Measurements from ENCODE around the gene DSN1. TPM values are rescaled to one million over a fixed set of nuclear protein-coding genes. Genes with fewer than 3 reads are reported as not detected.
"Not testable (repeated sequence)": the region's sequence is repeated elsewhere in the genome, so short reads cannot be mapped to it uniquely, and the experiment has no call there.

The DSN1 gene
- total RNA-seq, 1 donor from 2014 or later = 14.0 TPM

- DNase-seq = no peak
- no peak for ATAC-seq (ENCODE audit: low read depth)
- Mint-ChIP-seq H3K9me3 (no peaks in the 10 kb centered on the region), H3K4me1 (peaks cover 3% of the 10 kb centered on the region), H3K36me3 (ENCODE audit: low read depth) (peaks cover 79% of the 10 kb centered on the region), H3K27me3 (no peaks in the 10 kb centered on the region), H3K27ac (no peak overlapping the region), H3K4me3 (no peak overlapping the region)
- TF ChIP-seq, protein P1, sequence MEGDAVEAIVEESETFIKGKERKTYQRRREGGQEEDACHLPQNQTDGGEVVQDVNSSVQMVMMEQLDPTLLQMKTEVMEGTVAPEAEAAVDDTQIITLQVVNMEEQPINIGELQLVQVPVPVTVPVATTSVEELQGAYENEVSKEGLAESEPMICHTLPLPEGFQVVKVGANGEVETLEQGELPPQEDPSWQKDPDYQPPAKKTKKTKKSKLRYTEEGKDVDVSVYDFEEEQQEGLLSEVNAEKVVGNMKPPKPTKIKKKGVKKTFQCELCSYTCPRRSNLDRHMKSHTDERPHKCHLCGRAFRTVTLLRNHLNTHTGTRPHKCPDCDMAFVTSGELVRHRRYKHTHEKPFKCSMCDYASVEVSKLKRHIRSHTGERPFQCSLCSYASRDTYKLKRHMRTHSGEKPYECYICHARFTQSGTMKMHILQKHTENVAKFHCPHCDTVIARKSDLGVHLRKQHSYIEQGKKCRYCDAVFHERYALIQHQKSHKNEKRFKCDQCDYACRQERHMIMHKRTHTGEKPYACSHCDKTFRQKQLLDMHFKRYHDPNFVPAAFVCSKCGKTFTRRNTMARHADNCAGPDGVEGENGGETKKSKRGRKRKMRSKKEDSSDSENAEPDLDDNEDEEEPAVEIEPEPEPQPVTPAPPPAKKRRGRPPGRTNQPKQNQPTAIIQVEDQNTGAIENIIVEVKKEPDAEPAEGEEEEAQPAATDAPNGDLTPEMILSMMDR (IDR thresholded peaks at IDR 0.05) = no peak
- intact Hi-C loops (cut with micrococcal nuclease) = no loop called here
- ChIA-PET POLR2A (no interaction called here), CTCF (interaction anchor here (2.2 kb wide), 1 partner anchor 59 kb away, joined by 7 read pairs; a partner anchor contains a TSS)
Observed at GRCh38 chr20:36804425-36804824, 30.9 kb upstream of the DSN1 start.

GRCh38 chr20:36802326-36803222, 29.0 kb upstream of the DSN1 start:
- no peak for ATAC-seq (ENCODE audit: low read depth)
- H3K4me1 Mint-ChIP-seq = no peaks in the 10 kb centered on the region
- H3K36me3 Mint-ChIP-seq (ENCODE audit: low read depth) = peaks cover 82% of the 10 kb centered on the region
- intact Hi-C loops (cut with micrococcal nuclease) = no loop called here
- no peak overlapping the region for H3K4me3 Mint-ChIP-seq
- ChIA-PET POLR2A (no interaction called here), CTCF (interaction anchor here (1.2 to 2.2 kb wide), 2 partner anchors 34 to 61 kb away, joined by 3 to 7 read pairs; a partner anchor contains a TSS)
- TF ChIP-seq, protein P1 (IDR thresholded peaks at IDR 0.05) = no peak
- no peaks in the 10 kb centered on the region for H3K27me3 Mint-ChIP-seq
- DNase-seq = no peak
- no peaks in the 10 kb centered on the region for H3K9me3 Mint-ChIP-seq
- H3K27ac Mint-ChIP-seq = no peak overlapping the region

- no peaks in the 10 kb centered on the region for H3K27me3 Mint-ChIP-seq
- H3K4me1 Mint-ChIP-seq = no peaks in the 10 kb centered on the region
- no peak overlapping the region for H3K27ac Mint-ChIP-seq
- peaks cover 85% of the 10 kb centered on the region for H3K36me3 Mint-ChIP-seq (ENCODE audit: low read depth)
- TF ChIP-seq, protein P1 (IDR thresholded peaks at IDR 0.05) = no peak
- ATAC-seq (ENCODE audit: low read depth) (no peak), DNase-seq (no peak)
- H3K4me3 Mint-ChIP-seq = no peak overlapping the region
- intact Hi-C loops (cut with micrococcal nuclease) = no loop called here
- POLR2A ChIA-PET = interaction anchor here (0.6 kb wide), 1 partner anchor 17 kb away, joined by 3 read pairs; no protein-coding TSS in a partner anchor
- CTCF ChIA-PET = interaction anchor here (0.9 to 1.1 kb wide), 2 partner anchors 8 to 54 kb away, joined by 3 read pairs; no protein-coding TSS in a partner anchor
- H3K9me3 Mint-ChIP-seq = no peaks in the 10 kb centered on the region
Observed at GRCh38 chr20:36800410-36800809, 26.8 kb upstream of the DSN1 start.

- intact Hi-C loops (cut with micrococcal nuclease); H3K4me1 Mint-ChIP-seq; H3K9me3 Mint-ChIP-seq; H3K4me3 Mint-ChIP-seq; POLR2A ChIA-PET; H3K27me3 Mint-ChIP-seq; DNase-seq; H3K27ac Mint-ChIP-seq; ATAC-seq (ENCODE audit: low read depth): not testable (repeated sequence)
- CTCF ChIA-PET = interaction anchor here (0.7 kb wide), 1 partner anchor 65 kb away, joined by 3 read pairs; no protein-coding TSS in a partner anchor
- peaks cover 83% of the 10 kb centered on the region for H3K36me3 Mint-ChIP-seq (ENCODE audit: low read depth)
Observed at GRCh38 chr20:36799313-36799712, 25.8 kb upstream of the DSN1 start.

DNA sequence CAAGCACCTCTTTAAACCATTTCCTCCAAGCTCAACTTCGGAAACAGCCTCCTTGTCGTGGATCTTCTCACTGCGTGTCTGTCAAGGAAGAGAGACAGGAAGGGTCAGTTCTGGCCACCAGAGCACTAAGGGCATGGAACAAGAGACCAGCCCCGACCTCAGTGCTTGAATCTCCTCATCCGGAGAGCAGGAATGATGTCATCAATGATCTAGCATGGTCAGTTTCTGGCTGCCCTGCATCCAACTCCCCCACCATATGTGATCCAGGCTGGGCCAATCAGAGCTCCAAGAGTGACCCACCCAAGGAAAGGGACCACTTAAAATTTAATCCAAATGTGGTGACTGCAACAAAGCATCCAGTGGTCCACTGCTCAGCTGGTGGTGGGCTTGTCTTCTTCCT, 23.3 kb upstream of the DSN1 start:
- no peak for DNase-seq
- intact Hi-C loops (cut with micrococcal nuclease) = no loop called here
- Mint-ChIP-seq H3K4me3 (no peak overlapping the region), H3K4me1 (peaks cover 7% of the 10 kb centered on the region), H3K9me3 (no peaks in the 10 kb centered on the region), H3K27me3 (no peaks in the 10 kb centered on the region), H3K27ac (no peak overlapping the region), H3K36me3 (ENCODE audit: low read depth) (peaks cover 77% of the 10 kb centered on the region)
- ChIA-PET CTCF (interaction anchor here (1.5 to 1.7 kb wide), 2 partner anchors 12 to 67 kb away, joined by 5 to 6 read pairs; a partner anchor contains a TSS), POLR2A (interaction anchor here (0.6 kb wide), 1 partner anchor 31 kb away, joined by 6 read pairs; no protein-coding TSS in a partner anchor)
- TF ChIP-seq, protein P1 (IDR thresholded peaks at IDR 0.05) = no peak
- no peak for ATAC-seq (ENCODE audit: low read depth)

Data from activated B cell treated with CpG ODN at 0.5 μM for 24 hours (primary cell).